B cell (primary cell): Measurements from ENCODE around the gene LRRC14B. TPM values are rescaled to one million over a fixed set of nuclear protein-coding genes. Genes with fewer than 3 reads are reported as not detected.

Source experiments
- ATAC-seq: fragments of 200-7000 bp; cut with Tn5 transposase; one replicate; pipeline ENCODE4 v1.10.0; 2021; ENCODE audit warnings: low read depth, mild to moderate bottlenecking, moderate number of reproducible peaks, moderate library complexity
- CTCF ChIA-PET: fragments of 350-600 bp; sonication (Branson Sonifier 250); formaldehyde crosslinking; loops from one replicate; lab custom pipeline; 2021; ENCODE audit warnings: antibody characterized with exemption, inconsistent platforms; lab: Charles Lee
- POLR2A ChIA-PET: fragments of 350-600 bp; sonication (Branson Sonifier 250); formaldehyde crosslinking; loops from one replicate; lab custom pipeline; 2021; ENCODE audit warnings: antibody characterized with exemption; lab: Charles Lee
- DNase-seq: peaks from one replicate; pipeline ENCODE4 v3.0.0; 2013
- H2AFZ ChIP-seq: 2 replicates; pipeline ENCODE4 v1.6.1; 2012; ENCODE audit warnings: mild to moderate bottlenecking, low read depth, low read length; ENCODE audit not compliant: insufficient read depth, poor library complexity, severe bottlenecking
- H3K27ac ChIP-seq, 2 donors: 1 replicate in 1 of 2; 2 replicates in 1 of 2; pipeline ENCODE4 v1.5.1; 2012 to 2013; ENCODE audit warnings: low read length in 2 of 2, mild to moderate bottlenecking in 2 of 2, moderate library complexity in 1 of 2
- H3K27me3 ChIP-seq, 4 experiments: fragments of 200-600 bp in 1 of 4; sonication (generic) in 1 of 4; replicated peaks in 1 of 4; 1 replicate in 2 of 4; 2 replicates in 2 of 4; pipeline versions ENCODE4 v1.6.1 to v1.7.0; 2013 to 2016; ENCODE audit warnings: low read length in 3 of 4, mild to moderate bottlenecking in 2 of 4, mixed read lengths in 1 of 4, moderate library complexity in 1 of 4; ENCODE audit not compliant: insufficient read depth in 4 of 4, control insufficient read depth in 3 of 4; ENCODE audit errors: control extremely low read depth in 1 of 4
- H3K36me3 ChIP-seq, 2 experiments: replicated peaks in 1 of 2; 1 replicate in 1 of 2; 2 replicates in 1 of 2; pipeline versions ENCODE4 v1.6.1 to v1.7.1; 2013; ENCODE audit warnings: low read length in 1 of 2; ENCODE audit not compliant: insufficient read depth in 2 of 2, control insufficient read depth in 1 of 2; ENCODE audit errors: control extremely low read depth in 1 of 2, extremely low read depth in 1 of 2
- H3K4me1 ChIP-seq, 2 donors: fragments of 200-600 bp in 1 of 2; sonication (generic) in 1 of 2; 1 replicate in 1 of 2; 2 replicates in 1 of 2; pipeline versions ENCODE4 v1.5.1 to v1.6.1; 2013 to 2017; ENCODE audit warnings: low read length in 2 of 2; ENCODE audit not compliant: control insufficient read depth in 2 of 2, insufficient read depth in 2 of 2
- H3K4me2 ChIP-seq: replicated peaks from 2 replicates; pipeline ENCODE3; 2012; ENCODE audit warnings: mild to moderate bottlenecking, low read depth, low read length; ENCODE audit not compliant: poor library complexity, severe bottlenecking
- H3K4me3 ChIP-seq, 5 experiments: fragments of 200-600 bp in 1 of 5; sonication (generic) in 1 of 5; 1 replicate in 3 of 5; 2 replicates in 2 of 5; pipeline versions ENCODE4 v1.5.1 to v1.7.0; 2011 to 2016; ENCODE audit warnings: low read length in 4 of 5, mild to moderate bottlenecking in 4 of 5, low read depth in 2 of 5, control low read depth in 1 of 5, moderate library complexity in 1 of 5; ENCODE audit not compliant: insufficient read depth in 1 of 5; ENCODE audit errors: control extremely low read depth in 1 of 5, extremely low read depth in 1 of 5
- H3K79me2 ChIP-seq: fragments of 200-600 bp; sonication (generic); one replicate; pipeline ENCODE4 v1.6.0; 2016; ENCODE audit warnings: low read length; ENCODE audit not compliant: control insufficient read depth, insufficient read depth
- H3K9ac ChIP-seq: fragments of 200-600 bp; sonication (generic); 2 replicates; pipeline ENCODE4 v1.6.1; 2017; ENCODE audit warnings: mild to moderate bottlenecking, low read length, moderate library complexity
- H3K9me3 ChIP-seq, 3 donors: one replicate each; pipeline versions ENCODE4 v1.6.1 to v1.7.1; 2013; ENCODE audit warnings: low read length in 2 of 3; ENCODE audit not compliant: control insufficient read depth in 2 of 3, insufficient read depth in 1 of 3; ENCODE audit errors: control extremely low read depth in 1 of 3
- H4K20me1 ChIP-seq: 2 replicates; pipeline ENCODE4 v1.6.0; 2012; ENCODE audit warnings: mild to moderate bottlenecking, low read length; ENCODE audit not compliant: insufficient read depth, control insufficient read depth, poor library complexity, severe bottlenecking
- H3K27ac Mint-ChIP-seq: one replicate; pipeline ENCODE4 v1.8.0; 2021; ENCODE audit warnings: mixed read lengths
- H3K27me3 Mint-ChIP-seq: one replicate; pipeline ENCODE4 v1.8.0; 2021; ENCODE audit warnings: mixed read lengths
- H3K4me1 Mint-ChIP-seq: one replicate; pipeline ENCODE4 v1.8.0; 2021; ENCODE audit warnings: mixed read lengths
- H3K4me3 Mint-ChIP-seq: one replicate; pipeline ENCODE4 v1.8.0; 2021; ENCODE audit warnings: mixed read lengths
- H3K9me3 Mint-ChIP-seq: one replicate; pipeline ENCODE4 v1.8.0; 2022; ENCODE audit warnings: mixed read lengths; ENCODE audit not compliant: insufficient read depth
- CTCF ChIP-seq: fragments of 200-600 bp; IDR thresholded peaks from one replicate; pipeline ENCODE4 v1.8.0; 2022; ENCODE audit warnings: antibody characterized with exemption, mild to moderate bottlenecking
- EZH2 ChIP-seq: IDR thresholded peaks from 2 replicates; pipeline ENCODE4 v1.6.1; 2012; ENCODE audit warnings: borderline replicate concordance, low read depth, mild to moderate bottlenecking, moderate library complexity, low read length; ENCODE audit not compliant: insufficient read depth, poor library complexity, severe bottlenecking
- WGBS: methylation state at CpG from one replicate; pipeline ENCODE4 v1.1.5; 2013; ENCODE audit warnings: missing lambda C conversion rate; ENCODE audit not compliant: insufficient coverage; 5-methylcytosine and 5-hydroxymethylcytosine counted together
- intact Hi-C: fragments of 100-400 bp; cut with micrococcal nuclease; formaldehyde crosslinking; loops from one replicate; pipeline ENCODE4 v1.10.0; 2022
- polyA plus RNA-seq: library from polyadenylated mRNA; depleted of rRNA; stranded (reverse); fragments of >200 nt; gene quantifications from 2 replicates; pipeline ENCODE4 v1.2.3, GENCODE V29; 2012
- total RNA-seq, 2 donors: library from RNA; stranded (reverse); fragments of 120-200 nt in 1 of 2; gene quantifications; 1 replicate in 1 of 2; 2 replicates in 1 of 2; pipeline versions ENCODE4 v1.2.3 to v1.2.4, GENCODE V29; 2013 to 2022

The LRRC14B gene
- total and polyA plus RNA-seq, 2 donors (not counting 1 experiment from before 2014, with no cell fraction given), result 0.06 TPM; not detected in 1

DNA sequence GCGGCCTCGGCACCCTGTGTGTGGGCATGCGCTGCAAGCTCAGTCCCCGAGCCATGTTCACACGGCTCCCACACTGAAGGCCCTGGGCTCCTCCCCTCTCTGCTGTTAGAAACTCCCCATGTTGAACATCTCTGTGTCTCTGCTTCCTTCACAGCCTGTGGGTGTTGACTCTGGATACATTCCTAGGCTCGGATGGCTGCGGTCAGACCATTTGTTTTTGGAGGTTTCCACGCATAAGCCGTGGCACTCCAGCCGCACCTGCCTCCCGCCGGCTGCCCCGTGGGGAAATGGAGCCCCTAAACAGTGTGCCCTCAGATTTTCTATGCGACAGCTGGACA, 31.2 kb upstream of the LRRC14B start:
- POLR2A ChIA-PET, result no interaction called here

More for the DNA sequence above, 31.2 kb upstream of the LRRC14B start:
- Histone ChIP-seq H2AFZ (no peak overlapping the region), H4K20me1 (no peaks in the 10 kb centered on the region), H3K9ac (no peak overlapping the region), H3K9me3 (peaks cover 0 to 6% (median 0%) of the 10 kb centered on the region in 3 donors), H3K4me3 (no peak overlapping the region), H3K27me3 (no peaks in the 10 kb centered on the region), H3K79me2 (no peaks in the 10 kb centered on the region), H3K36me3 (no peaks in the 10 kb centered on the region), H3K4me2 (no peak overlapping the region), H3K27ac (no peak overlapping the region), H3K4me1 (no peaks in the 10 kb centered on the region)
- no peak for TF ChIP-seq EZH2
- no peak for TF ChIP-seq CTCF
- H3K9me3 Mint-ChIP-seq, result no peaks in the 10 kb centered on the region
- intact Hi-C loops, result no loop called here
- CTCF ChIA-PET, result no interaction called here
- no peaks in the 10 kb centered on the region for H3K4me1 Mint-ChIP-seq
- peaks cover 18% of the 10 kb centered on the region for H3K27me3 Mint-ChIP-seq
- WGBS, result 94% methylated on average over 13 of the region's 14 CpGs
- DNase-seq, result no peak
- ATAC-seq, result no peak
- H3K27ac Mint-ChIP-seq, result no peak overlapping the region
- H3K4me3 Mint-ChIP-seq, result no peak overlapping the region
